HEK293 (cell line): Measurements from ENCODE around the gene RTTN.

ENCODE experiments used
- CTCF ChIA-PET: fragments of 350-600 bp; formaldehyde crosslinking; extraction: SDS; loops from one replicate; lab custom pipeline; 2021; ENCODE audit warnings: antibody characterized with exemption; lab: Yijun Ruan, JAX
- POLR2A ChIA-PET: fragments of 300-600 bp; formaldehyde crosslinking; extraction: SDS; loops from one replicate; lab custom pipeline; 2020; ENCODE audit warnings: antibody characterized with exemption, inconsistent platforms; lab: Yijun Ruan, JAX
- H3K27ac ChIP-seq: fragments of 200-500 bp; sonication (Bioruptor generic); 2 replicates; pipeline ENCODE4 v1.5.1; 2014; ENCODE audit warnings: low read depth, low read length, control low read depth, inconsistent platforms; ENCODE audit errors: extremely low read depth
- H3K36me3 ChIP-seq, 2 experiments: fragments of 200-500 bp in 1 of 2; sonication (Bioruptor generic) in 1 of 2; 1 replicate in 1 of 2; 2 replicates in 1 of 2; pipeline ENCODE4 v1.5.1; 2014 to 2017; ENCODE audit warnings: inconsistent platforms in 2 of 2, low read length in 2 of 2; ENCODE audit not compliant: control insufficient read depth in 2 of 2, insufficient read depth in 1 of 2
- H3K4me1 ChIP-seq: fragments of 200-500 bp; sonication (Bioruptor generic); 2 replicates; pipeline ENCODE4 v1.5.1; 2014; ENCODE audit warnings: mild to moderate bottlenecking, low read length, inconsistent platforms; ENCODE audit not compliant: control insufficient read depth, insufficient read depth
- H3K4me3 ChIP-seq: 2 replicates; pipeline ENCODE4 v1.5.1; 2011; ENCODE audit warnings: low read depth, mild to moderate bottlenecking, control low read depth, low read length, moderate library complexity
- H3K9me3 ChIP-seq: fragments of 200-500 bp; sonication (Bioruptor generic); 2 replicates; pipeline ENCODE4 v1.5.1; 2014; ENCODE audit warnings: low read depth, low read length, inconsistent platforms; ENCODE audit not compliant: control insufficient read depth, insufficient read depth
- INSM2 ChIP-seq: fragments of 450-650 bp; formaldehyde crosslinking; IDR thresholded peaks from 2 replicates; pipeline ENCODE4 v1.5.1; 2016; ENCODE audit warnings: missing biosample characterization, missing genetic modification characterization
- KLF9 ChIP-seq: fragments of 450-650 bp; formaldehyde crosslinking; IDR thresholded peaks from 2 replicates; pipeline ENCODE4 v1.5.1; 2016; ENCODE audit warnings: missing biosample characterization, missing genetic modification characterization, low read depth
- MZF1 ChIP-seq: fragments of 450-650 bp; formaldehyde crosslinking; IDR thresholded peaks from 2 replicates; pipeline ENCODE4 v1.5.1; 2017; ENCODE audit warnings: missing biosample characterization, missing genetic modification characterization, borderline replicate concordance
- PATZ1 ChIP-seq: fragments of 450-650 bp; formaldehyde crosslinking; IDR thresholded peaks from 2 replicates; pipeline ENCODE4 v1.5.1; 2016; ENCODE audit warnings: missing biosample characterization, missing genetic modification characterization
- PRDM10 ChIP-seq: fragments of 450-650 bp; formaldehyde crosslinking; IDR thresholded peaks from 2 replicates; pipeline ENCODE4 v1.5.1; 2016; ENCODE audit warnings: missing biosample characterization, missing genetic modification characterization
- ZNF138 ChIP-seq: fragments of 450-650 bp; formaldehyde crosslinking; IDR thresholded peaks from 2 replicates; pipeline ENCODE4 v1.5.1; 2016; ENCODE audit warnings: missing biosample characterization, missing genetic modification characterization, borderline replicate concordance
- ZNF221 ChIP-seq: fragments of 450-650 bp; formaldehyde crosslinking; IDR thresholded peaks from 2 replicates; pipeline ENCODE4 v1.5.1; 2017; ENCODE audit warnings: missing biosample characterization, missing genetic modification characterization, borderline replicate concordance
- ZNF398 ChIP-seq: fragments of 450-650 bp; formaldehyde crosslinking; IDR thresholded peaks from 2 replicates; pipeline ENCODE4 v1.5.1; 2017; ENCODE audit warnings: missing biosample characterization, missing genetic modification characterization
- ZNF404 ChIP-seq: fragments of 450-650 bp; formaldehyde crosslinking; IDR thresholded peaks from 2 replicates; pipeline ENCODE4 v1.5.1; 2017; ENCODE audit warnings: missing biosample characterization, missing genetic modification characterization
- ZNF416 ChIP-seq: fragments of 450-650 bp; formaldehyde crosslinking; IDR thresholded peaks from 2 replicates; pipeline ENCODE4 v1.5.1; 2016; ENCODE audit warnings: missing biosample characterization, missing genetic modification characterization
- ZNF48 ChIP-seq: fragments of 450-650 bp; formaldehyde crosslinking; IDR thresholded peaks from 2 replicates; pipeline ENCODE4 v1.5.1; 2016; ENCODE audit warnings: missing biosample characterization, missing genetic modification characterization
- ZNF610 ChIP-seq: fragments of 450-650 bp; formaldehyde crosslinking; IDR thresholded peaks from 2 replicates; pipeline ENCODE4 v1.5.1; 2016; ENCODE audit warnings: missing biosample characterization, missing genetic modification characterization, borderline replicate concordance
- ZNF664 ChIP-seq: fragments of 450-650 bp; formaldehyde crosslinking; IDR thresholded peaks from 2 replicates; pipeline ENCODE4 v1.5.1; 2016; ENCODE audit warnings: missing biosample characterization, missing genetic modification characterization
- ZNF701 ChIP-seq: fragments of 450-650 bp; formaldehyde crosslinking; IDR thresholded peaks from 2 replicates; pipeline ENCODE4 v1.5.1; 2016; ENCODE audit warnings: missing biosample characterization, missing genetic modification characterization
- ZNF747 ChIP-seq: fragments of 450-650 bp; formaldehyde crosslinking; IDR thresholded peaks from 2 replicates; pipeline ENCODE4 v1.5.1; 2016; ENCODE audit warnings: missing biosample characterization, missing genetic modification characterization
- ZNF76 ChIP-seq: fragments of 450-650 bp; formaldehyde crosslinking; IDR thresholded peaks from 2 replicates; pipeline ENCODE4; 2016; ENCODE audit warnings: low read depth, missing biosample characterization, missing genetic modification characterization, borderline replicate concordance

RTTN gene

GRCh38 chr18:70139138-70139537 lies 66.3 kb downstream of the RTTN start:
- no peak overlapping the region for H3K27ac ChIP-seq
- peaks cover 5 to 6% of the 10 kb centered on the region in 2 experiments for H3K36me3 ChIP-seq
- ChIA-PET POLR2A (no interaction called here), CTCF (interaction anchor here (0.6 kb wide), 1 partner anchor 295 kb away, joined by 3 read pairs; no protein-coding TSS in a partner anchor)
- H3K4me1 ChIP-seq: peaks cover 3% of the 10 kb centered on the region; the same call in 1 of the 2 replicates
- H3K9me3 ChIP-seq: no peaks in the 10 kb centered on the region
- TF ChIP-seq ZNF664 (tag by site-specific recombination) (no peak), ZNF138 (tag by site-specific recombination) (no peak), INSM2 (tag by site-specific recombination) (no peak), ZNF76 (no peak), ZNF416 (tag by site-specific recombination) (no peak)
- H3K4me3 ChIP-seq: no peak overlapping the region

- Histone ChIP-seq H3K27ac (no peak overlapping the region), H3K36me3 (peaks cover 6% of the 10 kb centered on the region in 2 experiments; a peak in 2 of 3 replicates), H3K4me1 (peaks cover 8% of the 10 kb centered on the region), H3K9me3 (no peaks in the 10 kb centered on the region), H3K4me3 (no peak overlapping the region)
- no peak for TF ChIP-seq ZNF221
- ChIA-PET POLR2A (no interaction called here), CTCF (no interaction called here)
Measured at GRCh38 chr18:70135604-70136003, 69.9 kb downstream of the RTTN start.

GRCh38 chr18:70132999-70133398 lies 72.5 kb downstream of the RTTN start:
- Histone ChIP-seq H3K27ac (no peak overlapping the region), H3K9me3 (no peaks in the 10 kb centered on the region), H3K4me1 (peaks cover 8% of the 10 kb centered on the region), H3K4me3 (no peak overlapping the region), H3K36me3 (peaks cover 5 to 6% of the 10 kb centered on the region in 2 experiments)
- ChIA-PET CTCF (interaction anchor here (0.5 kb wide), 1 partner anchor 15 kb away, joined by 3 read pairs; no protein-coding TSS in a partner anchor), POLR2A (no interaction called here)
- TF ChIP-seq ZNF398 (tag by site-specific recombination) (no peak), ZNF610 (tag by site-specific recombination) (no peak), MZF1 (no peak), PRDM10 (no peak), KLF9 (no peak), ZNF404 (tag by site-specific recombination) (no peak), ZNF747 (tag by site-specific recombination) (no peak), PATZ1 (no peak), ZNF48 (tag by site-specific recombination) (no peak), ZNF701 (tag by site-specific recombination) (no peak)
